H1 (cell line): ENCODE measurements around the gene ZNF462.

Experiments
- CHD2 ChIP-seq: IDR thresholded peaks from 2 replicates; pipeline ENCODE4 v1.6.1; 2012; ENCODE audit warnings: low read length, improper control_type of control experiment
- CTCF ChIP-seq, 3 experiments: IDR thresholded peaks; 1 replicate in 2 of 3; 2 replicates in 1 of 3; pipeline versions ENCODE4 v1.5.1 to v1.6.1; 2011; ENCODE audit warnings: low read length in 3 of 3, mild to moderate bottlenecking in 3 of 3, inconsistent platforms in 2 of 3, low read depth in 1 of 3, moderate library complexity in 1 of 3; ENCODE audit not compliant: insufficient read depth in 1 of 3; ENCODE audit errors: control extremely low read depth in 1 of 3
- EP300 ChIP-seq, 2 experiments: IDR thresholded peaks; 1 replicate in 1 of 2; 2 replicates in 1 of 2; pipeline ENCODE4 v1.6.1; 2011 to 2012; ENCODE audit warnings: low read depth in 2 of 2, low read length in 2 of 2, mild to moderate bottlenecking in 2 of 2, borderline replicate concordance in 1 of 2, inconsistent platforms in 1 of 2, moderate library complexity in 1 of 2
- EZH2 ChIP-seq: fragments of 200-600 bp; sonication (generic); IDR thresholded peaks from 2 replicates; pipeline ENCODE4 v1.7.1; 2012; ENCODE audit warnings: low read depth, mild to moderate bottlenecking, moderate library complexity, low read length, inconsistent platforms; ENCODE audit not compliant: severe bottlenecking
- GABPA ChIP-seq: IDR thresholded peaks from 2 replicates; pipeline ENCODE4 v1.6.1; 2011; ENCODE audit warnings: mild to moderate bottlenecking, low read length, moderate library complexity, borderline replicate concordance; ENCODE audit not compliant: insufficient read depth
- HDAC2 ChIP-seq, 2 experiments: fragments of 300-600 bp in 1 of 2; sonication (generic) in 1 of 2; IDR thresholded peaks; 2 replicates each; pipeline ENCODE4 v1.6.1; 2011 to 2012; ENCODE audit warnings: low read depth in 2 of 2, low read length in 2 of 2, mild to moderate bottlenecking in 2 of 2, moderate library complexity in 2 of 2, borderline replicate concordance in 1 of 2, inconsistent platforms in 1 of 2
- KDM5A ChIP-seq: fragments of 200-600 bp; IDR thresholded peaks from 2 replicates; pipeline ENCODE4 v1.7.1; 2012; ENCODE audit warnings: mild to moderate bottlenecking, low read length, inconsistent platforms, mixed read lengths
- MAX ChIP-seq: IDR thresholded peaks from 2 replicates; pipeline ENCODE4 v1.6.1; 2012; ENCODE audit warnings: inconsistent platforms
- POLR2A ChIP-seq, 2 experiments: IDR thresholded peaks; 1 replicate in 1 of 2; 2 replicates in 1 of 2; pipeline ENCODE4 v1.6.1; 2011; ENCODE audit warnings: low read depth in 2 of 2, low read length in 2 of 2, mild to moderate bottlenecking in 2 of 2; ENCODE audit errors: control extremely low read depth in 1 of 2
- POLR2AphosphoS5 ChIP-seq: IDR thresholded peaks from 2 replicates; pipeline ENCODE4 v1.6.1; 2011; ENCODE audit warnings: low read depth, low read length
- RAD21 ChIP-seq, 2 experiments: IDR thresholded peaks in 1 of 2; conservative IDR thresholded peaks in 1 of 2; 2 replicates each; pipeline ENCODE4 v1.6.1; 2011; ENCODE audit warnings: low read depth in 2 of 2, low read length in 2 of 2, improper control_type of control experiment in 1 of 2, inconsistent platforms in 1 of 2, mild to moderate bottlenecking in 1 of 2, moderate library complexity in 1 of 2
- TCF12 ChIP-seq: IDR thresholded peaks from 2 replicates; pipeline ENCODE4 v1.6.1; 2011; ENCODE audit warnings: low read depth, mild to moderate bottlenecking, low read length
- USF2 ChIP-seq: IDR thresholded peaks from 2 replicates; pipeline ENCODE4 v1.6.1; 2011; ENCODE audit warnings: low read length, improper control_type of control experiment

- no peak for TF ChIP-seq KDM5A
- no peak for TF ChIP-seq GABPA
- TF ChIP-seq RAD21 (IDR thresholded peaks at IDR 0.05 in 1 of 2, conservative IDR thresholded peaks at IDR 0.05 in 1 of 2; ENCODE audit: low read depth in 2 of 2, low read length in 2 of 2), result no peak
- no peak for TF ChIP-seq POLR2A (IDR thresholded peaks at IDR 0.05; ENCODE audit: control extremely low read depth in 1 of 2, low read depth in 2 of 2, low read length in 2 of 2)
- no peak for TF ChIP-seq CHD2
- no peak for TF ChIP-seq MAX
- TF ChIP-seq CTCF (IDR thresholded peaks at IDR 0.05; ENCODE audit: control extremely low read depth in 1 of 3, insufficient read depth in 1 of 3, low read depth in 1 of 3, low read length in 3 of 3), result no peak
- no peak for TF ChIP-seq POLR2AphosphoS5
- TF ChIP-seq EP300 (IDR thresholded peaks at IDR 0.05; ENCODE audit: borderline replicate concordance in 1 of 2, low read depth in 2 of 2, low read length in 2 of 2), result no peak
- no peak for TF ChIP-seq TCF12
- TF ChIP-seq EZH2, result no peak
- TF ChIP-seq USF2, result no peak
- TF ChIP-seq HDAC2 (IDR thresholded peaks at IDR 0.05; ENCODE audit: borderline replicate concordance in 1 of 2, low read depth in 2 of 2, low read length in 2 of 2), result no peak
Measured at GRCh38 chr9:106846857-106847256, 16.1 kb upstream of the ZNF462 start.
